GM19452 (cell line): ENCODE results near the gene PRDM4.
A peak's percentile ranks its signal among the peaks of the same experiment; 100 is the strongest.

Source experiments
- ATAC-seq: cut with Tn5 transposase; IDR thresholded peaks from one replicate; pipeline ENCODE4 v1.9.1; 2021; ENCODE audit not compliant: unreplicated experiment

PRDM4 gene, protein sequence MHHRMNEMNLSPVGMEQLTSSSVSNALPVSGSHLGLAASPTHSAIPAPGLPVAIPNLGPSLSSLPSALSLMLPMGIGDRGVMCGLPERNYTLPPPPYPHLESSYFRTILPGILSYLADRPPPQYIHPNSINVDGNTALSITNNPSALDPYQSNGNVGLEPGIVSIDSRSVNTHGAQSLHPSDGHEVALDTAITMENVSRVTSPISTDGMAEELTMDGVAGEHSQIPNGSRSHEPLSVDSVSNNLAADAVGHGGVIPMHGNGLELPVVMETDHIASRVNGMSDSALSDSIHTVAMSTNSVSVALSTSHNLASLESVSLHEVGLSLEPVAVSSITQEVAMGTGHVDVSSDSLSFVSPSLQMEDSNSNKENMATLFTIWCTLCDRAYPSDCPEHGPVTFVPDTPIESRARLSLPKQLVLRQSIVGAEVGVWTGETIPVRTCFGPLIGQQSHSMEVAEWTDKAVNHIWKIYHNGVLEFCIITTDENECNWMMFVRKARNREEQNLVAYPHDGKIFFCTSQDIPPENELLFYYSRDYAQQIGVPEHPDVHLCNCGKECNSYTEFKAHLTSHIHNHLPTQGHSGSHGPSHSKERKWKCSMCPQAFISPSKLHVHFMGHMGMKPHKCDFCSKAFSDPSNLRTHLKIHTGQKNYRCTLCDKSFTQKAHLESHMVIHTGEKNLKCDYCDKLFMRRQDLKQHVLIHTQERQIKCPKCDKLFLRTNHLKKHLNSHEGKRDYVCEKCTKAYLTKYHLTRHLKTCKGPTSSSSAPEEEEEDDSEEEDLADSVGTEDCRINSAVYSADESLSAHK

DNA sequence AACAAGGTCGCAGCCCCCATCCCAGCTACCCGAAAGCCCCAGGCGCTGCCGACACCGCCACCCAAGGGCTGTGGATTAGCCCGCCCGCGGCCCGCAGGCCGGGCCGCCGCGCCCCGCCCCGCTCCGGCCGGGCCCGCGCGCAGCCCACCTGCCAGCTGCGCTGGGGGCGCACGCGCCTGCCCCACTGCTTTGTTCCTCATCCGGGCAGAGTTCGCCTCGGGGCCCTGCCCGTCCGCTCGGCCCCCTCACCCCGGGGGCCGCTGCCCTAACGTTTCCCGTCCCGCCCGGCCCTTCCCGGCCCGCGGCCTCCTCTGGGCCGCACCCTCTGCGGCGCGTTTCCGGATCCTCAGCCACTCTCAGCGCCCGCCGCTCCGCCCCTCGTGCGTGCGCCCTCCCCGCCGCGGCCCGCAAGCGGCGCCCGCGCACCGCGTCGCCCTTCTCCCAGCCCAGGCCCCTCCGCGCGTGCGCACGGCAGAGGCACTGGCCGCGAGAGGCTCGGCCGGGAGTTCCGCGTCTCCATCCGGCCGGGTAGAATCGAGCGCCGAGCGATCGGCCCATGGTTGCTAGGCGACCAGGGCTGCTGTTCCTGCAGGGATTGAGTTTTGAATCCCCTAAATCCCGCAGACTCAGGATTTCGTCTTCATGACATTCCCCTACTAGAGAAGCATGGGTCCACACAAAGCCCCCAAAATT, at the start of gene PRDM4:
TSS of gene PRDM4 (minus strand) at position 329 of the 693 bp plus-strand sequence. CDS start 622 bp downstream, outside the sequence.
- ATAC-seq: peak; percentile 96

DNA sequence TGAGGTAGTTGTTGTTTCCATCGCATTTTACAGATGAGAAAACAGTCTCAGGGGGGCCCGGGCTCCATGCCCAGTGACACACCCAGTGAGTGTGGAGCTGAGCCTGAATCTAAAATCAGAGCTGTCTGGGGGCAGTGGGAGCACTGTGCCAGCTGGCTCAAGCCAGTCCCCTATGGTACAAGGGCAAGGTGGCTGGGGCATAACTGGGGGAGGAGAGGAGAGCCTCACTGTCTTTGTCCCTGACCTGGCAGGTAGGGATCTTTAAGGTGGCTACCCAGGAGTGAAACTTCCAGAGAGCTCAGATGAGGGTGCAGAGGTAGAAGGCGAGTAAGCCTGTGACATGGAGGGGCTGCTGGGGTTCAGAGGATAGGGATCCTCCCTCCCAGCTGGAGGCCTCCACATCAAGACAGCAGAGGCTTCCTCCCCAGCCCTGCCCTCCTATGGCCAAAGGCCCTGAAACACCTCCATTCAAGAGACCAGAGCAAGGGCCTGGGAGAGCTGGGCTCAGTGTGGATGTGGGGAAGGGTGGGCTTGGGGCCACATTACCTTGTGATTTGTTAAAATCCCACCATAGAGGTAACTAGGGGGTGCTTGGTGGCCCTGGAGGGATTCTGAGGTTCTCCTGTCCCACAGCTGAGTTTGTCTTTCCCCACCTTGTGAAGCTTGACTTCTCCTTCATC, 46.7 kb upstream of the PRDM4 start:
- ATAC-seq: no peak

DNA sequence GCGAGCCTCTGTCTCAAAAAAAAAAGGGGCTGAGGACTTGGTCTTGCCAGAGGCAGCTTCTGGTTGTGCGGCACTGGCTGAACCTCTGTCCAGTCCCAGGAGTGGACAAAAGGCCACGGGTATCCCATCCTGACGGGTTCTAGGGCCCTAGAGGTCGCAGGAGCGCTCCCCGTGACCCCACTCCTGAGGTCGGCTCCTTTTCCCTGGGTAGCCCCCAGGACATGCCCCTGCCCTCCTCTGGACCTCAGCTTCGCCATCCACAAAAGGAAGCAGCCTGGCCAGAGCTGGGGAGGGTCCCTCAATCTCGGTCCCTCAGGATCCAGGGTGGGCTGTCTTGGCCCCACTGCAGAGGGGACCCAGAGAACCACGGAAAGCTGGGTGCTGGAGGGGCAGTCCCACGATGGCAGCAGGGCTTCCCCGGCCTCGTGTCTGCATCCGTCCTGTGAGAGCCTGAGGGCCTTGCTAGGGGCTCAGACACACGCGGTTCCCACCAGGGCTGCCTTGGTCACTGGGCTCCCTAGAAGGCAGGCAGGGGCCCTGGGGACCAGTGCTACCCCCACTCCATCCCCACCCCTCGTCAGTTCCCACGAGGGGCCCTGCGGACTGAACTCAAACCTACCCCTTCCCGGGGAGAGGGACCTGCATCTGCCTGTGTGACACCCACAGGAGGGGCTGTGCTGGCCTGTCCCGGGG, 44.7 kb upstream of the PRDM4 start:
- ATAC-seq: no peak

DNA sequence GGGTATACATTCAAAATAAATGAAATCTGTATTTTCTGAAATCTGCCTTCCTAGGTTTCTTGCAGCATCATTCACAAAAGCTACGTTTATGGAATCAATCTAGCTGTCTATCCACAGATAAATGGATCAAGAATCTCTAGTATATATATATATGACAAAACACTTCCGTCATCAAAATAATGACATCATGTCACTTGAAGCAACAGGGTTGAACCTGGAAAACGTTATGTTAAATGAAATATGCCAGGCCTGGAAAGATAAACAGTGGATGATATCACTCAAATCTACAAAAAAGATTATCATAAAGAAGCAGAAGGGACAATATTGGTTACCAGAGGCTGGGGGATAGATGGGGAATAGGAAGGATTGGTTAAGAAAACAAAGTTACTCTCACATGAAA, 42.2 kb upstream of the PRDM4 start:
- ATAC-seq: no peak

DNA sequence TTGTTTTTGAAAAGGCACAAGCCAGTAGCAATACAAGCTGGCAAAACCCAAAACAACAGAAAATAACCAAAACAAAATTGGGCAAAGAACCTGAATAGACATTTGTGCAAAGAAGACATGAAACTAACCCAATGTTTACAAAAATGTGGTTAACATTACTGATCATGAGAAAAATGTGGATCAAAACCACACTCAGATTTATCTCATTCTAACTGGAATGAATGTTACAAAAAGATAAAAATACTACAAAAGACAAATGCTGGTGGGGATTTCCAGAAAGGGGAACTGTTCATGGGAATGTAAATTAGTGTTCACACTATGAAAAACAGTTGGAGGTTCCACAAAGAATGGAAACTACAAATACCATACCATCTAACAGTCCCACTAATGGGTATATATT, 40.2 kb upstream of the PRDM4 start:
- no peak for ATAC-seq

DNA sequence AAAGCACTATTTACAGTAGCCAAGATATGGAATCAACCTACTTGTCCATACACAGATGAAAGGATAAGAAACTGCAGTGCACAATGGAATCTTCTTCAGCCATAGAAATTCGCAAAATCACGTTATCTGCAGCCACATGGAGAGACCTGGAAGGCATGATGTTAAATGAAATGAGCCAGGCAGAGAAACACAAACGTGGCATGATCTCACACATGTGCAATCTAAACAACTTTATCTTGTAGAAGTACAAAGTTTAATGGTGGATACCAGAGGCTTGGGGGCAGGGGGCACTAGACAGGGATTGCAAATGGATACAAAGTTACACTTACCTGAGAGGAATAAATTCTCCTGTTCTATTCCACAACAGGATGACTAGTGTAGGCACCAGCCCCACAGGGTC, 37.6 kb upstream of the PRDM4 start:
- ATAC-seq: no peak

DNA sequence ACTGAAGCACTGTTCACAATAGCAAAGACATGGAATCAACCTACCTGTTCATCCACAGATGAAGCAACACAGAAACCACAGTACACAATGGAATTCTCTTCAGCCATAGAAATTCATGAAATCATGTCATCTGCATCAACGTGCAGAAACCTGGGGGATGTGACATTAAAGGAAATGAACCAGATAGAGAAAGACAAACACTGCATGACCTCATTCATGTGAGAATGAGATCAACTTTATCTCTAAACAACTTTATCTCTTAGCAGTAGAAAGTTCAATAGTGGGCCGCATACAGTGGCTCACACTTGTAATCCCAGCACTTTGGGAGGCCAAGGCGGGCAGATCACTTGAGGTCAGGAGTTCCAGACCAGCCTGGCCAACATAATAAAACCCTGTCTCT, 33.5 kb upstream of the PRDM4 start:
- ATAC-seq: no peak

DNA sequence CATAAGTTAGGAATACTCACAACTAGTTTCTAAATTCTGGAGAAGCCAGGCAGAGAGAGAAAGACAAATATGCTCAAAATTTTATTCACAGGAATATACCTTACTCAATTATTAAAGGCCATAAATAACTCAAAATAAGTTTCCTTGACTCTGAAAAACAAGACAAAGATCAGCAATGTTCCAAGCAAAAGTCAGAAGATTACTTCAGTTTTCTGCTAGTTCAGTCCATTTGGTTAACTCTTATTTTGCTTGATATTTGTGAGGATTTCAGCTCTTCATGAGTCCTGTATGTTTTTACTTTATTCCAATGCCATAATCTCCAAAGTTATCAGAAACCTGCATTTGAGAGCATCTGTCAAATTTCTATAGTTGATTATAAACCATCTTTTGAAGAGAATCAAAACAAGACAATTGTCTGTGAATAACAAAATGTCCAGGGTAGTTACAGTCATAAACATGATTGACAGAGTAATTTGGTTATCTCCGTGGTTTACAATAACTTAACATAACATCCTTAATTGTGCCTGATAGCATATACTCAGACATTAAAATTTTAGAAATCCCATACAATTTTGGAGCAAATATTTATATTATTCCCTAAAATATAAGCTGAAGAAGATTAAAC, 30.6 kb upstream of the PRDM4 start:
- no peak for ATAC-seq

DNA sequence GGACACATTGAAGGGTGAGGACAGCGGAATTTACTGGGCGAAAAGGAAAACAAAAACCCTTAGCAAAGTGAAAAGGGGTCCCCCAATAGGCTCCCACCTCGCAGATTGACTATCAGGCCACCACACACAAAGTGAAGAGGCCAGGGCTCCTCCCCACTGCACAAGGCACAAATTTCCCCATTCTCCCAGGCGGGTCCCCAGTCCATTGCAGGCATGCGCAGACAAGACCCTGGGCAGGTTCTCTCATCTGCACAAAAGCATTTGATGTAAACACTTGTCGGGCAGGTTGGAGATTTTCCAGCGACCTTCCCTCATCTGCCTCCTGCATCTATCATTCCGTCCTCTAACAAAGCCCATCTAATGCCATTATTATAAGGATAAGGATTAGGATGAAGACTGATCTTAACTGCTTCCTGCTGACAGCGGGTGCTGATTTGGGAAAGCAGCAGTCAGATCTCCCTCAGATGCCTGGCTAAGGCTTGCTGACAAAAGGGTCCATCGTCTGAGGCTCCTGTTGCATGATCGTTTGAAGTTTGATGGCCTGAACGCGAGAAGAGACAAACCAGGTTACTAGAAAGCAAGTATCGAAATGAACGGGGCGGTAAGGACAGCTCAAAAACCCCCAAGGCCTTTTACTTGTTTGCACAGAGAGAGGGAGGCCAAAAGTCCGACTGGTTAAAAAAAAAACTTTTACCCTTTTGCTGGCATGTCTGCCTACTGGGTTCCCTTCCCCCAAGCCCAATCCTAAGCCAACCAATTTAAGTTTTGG, 27.9 kb upstream of the PRDM4 start:
- no peak for ATAC-seq

DNA sequence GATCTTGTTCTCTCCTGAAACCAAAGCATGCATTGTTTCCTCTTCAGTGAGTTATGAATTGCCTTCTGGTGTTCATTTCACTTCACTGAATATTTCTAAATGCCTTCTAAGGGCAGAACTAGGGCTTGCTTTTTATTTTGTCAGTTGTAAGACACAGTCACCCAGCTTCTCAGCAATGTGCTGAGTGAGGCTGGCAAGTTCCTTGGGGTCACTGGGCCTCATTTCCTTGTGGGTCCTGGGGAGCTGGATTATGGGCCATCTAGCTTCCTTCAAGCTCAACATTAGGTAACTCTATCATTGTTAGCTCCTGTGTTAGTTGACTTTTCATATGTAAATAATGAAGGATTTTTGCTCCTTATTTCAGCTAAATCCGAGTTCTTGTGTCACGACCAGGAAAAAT, 27.3 kb upstream of the PRDM4 start:
- no peak for ATAC-seq

DNA sequence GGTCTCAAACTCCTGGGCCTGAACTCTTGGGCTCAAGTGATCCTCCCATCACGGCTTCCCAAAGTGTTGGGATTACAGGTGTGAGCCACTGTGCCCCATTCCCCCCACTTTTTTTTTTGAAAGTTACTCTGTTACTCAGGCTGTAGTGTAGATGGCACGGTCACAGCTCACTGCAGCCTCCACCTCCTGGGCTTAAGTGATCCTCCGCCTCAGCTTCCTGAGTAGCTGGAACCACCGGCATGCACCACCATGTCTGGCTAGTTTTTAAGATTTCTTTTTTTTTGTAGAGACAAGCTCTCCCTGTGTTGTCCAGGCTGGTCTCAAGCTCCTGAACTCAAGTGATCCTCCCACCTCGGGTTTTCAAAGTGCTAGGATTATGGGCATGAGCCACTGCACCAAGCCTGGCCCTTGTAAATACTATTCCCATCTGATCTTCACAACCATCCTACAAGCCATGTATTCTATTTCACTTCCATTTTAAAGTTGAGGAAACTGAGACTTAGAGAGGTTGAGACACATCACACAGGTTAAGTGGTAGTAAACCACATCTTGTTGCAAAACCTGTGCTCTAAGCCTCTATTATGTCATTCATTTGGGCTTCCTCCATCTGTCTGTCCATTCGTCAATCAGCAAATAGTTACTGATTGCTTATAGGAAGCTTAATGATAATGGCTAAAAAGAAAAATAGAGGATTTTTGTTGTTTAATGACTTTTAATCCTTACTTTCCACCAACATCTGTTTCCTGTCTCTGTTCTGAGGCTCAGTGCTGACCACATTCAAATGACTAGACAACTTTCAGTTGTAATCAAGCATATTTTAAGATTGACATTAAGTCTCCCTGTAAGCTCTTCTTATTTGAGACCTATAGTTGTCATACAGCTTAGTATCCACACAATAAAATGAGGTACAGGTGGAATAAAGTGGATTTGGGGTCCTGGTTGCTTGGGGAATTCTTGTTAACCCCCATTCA, 22.8 kb upstream of the PRDM4 start:
- peak; percentile 60 for ATAC-seq

DNA sequence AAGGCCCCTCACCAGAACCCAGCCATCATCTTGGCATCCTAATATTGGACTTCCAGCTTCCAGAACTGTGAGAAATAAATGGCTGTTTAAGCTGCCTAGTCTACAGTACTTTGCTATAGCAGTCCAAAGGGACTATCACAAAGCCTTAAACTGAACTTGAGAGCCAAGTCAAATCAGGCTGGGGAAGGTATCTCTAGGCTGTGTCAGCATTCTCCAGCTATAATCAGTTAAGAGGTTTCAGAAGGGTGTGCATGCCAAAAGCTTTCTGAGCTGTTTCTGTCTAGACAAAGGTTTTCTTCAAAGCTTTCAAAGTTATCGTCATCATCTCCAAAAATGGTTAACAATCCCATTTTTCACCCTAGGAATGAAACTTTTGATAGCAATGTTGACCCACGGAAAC, 21.1 kb upstream of the PRDM4 start:
- no peak for ATAC-seq

DNA sequence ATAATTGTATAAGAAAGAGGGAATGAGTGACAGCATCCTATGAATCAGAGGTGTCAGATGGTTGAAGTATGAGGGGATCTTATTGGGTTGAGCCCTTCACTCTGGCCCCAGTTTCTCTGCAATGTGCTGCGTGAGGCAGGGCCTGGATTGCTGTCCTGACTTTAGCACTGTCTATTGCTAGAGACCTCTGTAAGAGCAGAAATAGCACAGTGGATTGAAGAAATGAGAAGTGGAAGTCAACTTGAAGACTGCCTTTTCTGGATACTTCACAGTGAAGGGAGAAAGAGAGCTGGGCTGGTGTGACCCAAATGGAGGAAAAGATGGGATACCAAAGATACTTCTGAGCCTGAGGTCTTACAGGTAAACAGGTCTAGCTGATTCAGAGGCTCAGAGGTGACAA, 19.4 kb upstream of the PRDM4 start:
- ATAC-seq: no peak

DNA sequence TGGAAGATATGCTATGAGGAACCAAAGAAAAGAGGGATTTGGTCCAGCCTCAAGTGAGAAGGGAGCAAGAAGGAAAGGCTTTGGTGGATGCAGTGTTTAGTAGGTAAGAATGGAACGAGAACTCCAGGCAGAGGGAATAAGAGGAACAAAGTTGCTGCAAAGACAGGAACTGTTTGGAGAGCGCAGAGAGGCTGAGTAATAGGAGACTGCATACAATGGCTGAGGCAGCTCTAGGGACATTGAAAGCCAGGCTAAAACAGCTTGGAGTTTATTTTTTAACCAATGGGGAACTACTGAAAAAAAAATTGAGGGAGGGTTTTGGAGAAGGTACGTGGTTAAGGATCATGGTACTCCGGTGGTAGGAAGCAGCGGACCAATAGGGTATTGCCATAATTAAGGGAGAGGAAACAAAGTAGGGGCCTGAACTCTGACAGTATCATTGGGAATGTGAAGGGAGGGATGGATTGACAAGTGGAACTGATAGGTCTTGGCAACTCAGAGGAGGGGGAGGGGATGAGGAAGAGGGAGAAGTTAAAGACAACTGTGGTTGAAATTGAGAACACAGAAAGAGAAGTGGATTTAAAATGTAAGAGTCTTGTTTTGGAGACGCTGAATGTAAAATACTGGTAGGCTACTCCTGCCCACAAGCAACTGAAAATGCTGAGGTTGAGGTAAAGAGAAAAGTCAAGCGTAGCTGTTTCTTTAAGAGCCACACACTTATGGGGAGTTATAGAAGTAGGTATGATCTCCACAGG, 18.3 kb upstream of the PRDM4 start:
- ATAC-seq: peak; percentile 78

DNA sequence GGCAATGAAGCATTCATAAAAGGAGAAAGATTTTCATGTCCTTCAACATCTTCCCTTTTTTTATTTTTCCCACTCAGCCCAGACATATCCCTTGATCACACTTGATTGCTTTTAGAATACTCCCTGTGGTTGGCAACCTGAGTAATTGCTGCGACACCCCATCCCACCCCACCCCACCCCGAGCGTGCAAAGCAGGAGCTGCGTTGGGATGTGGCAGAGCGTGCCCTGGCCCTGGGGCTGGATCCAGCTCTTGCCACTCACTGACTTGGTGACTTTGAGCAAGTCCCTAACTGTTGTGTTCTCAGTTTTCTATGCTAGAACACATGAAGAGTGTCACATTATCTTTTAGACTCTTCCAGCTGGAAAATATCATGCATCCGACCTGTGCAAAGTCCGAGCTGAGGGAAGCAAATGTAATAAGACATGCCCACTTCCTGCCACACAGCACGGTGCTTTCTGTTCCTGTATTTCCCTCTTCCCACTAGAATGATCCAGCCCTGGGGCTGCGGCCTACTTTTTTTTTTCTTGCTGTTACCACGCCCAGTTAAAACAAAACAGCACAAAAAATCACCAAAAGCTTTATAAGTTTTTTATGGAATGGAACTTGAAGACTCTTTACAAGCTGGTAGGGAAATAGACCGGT, 17.6 kb upstream of the PRDM4 start:
- ATAC-seq: no peak

DNA sequence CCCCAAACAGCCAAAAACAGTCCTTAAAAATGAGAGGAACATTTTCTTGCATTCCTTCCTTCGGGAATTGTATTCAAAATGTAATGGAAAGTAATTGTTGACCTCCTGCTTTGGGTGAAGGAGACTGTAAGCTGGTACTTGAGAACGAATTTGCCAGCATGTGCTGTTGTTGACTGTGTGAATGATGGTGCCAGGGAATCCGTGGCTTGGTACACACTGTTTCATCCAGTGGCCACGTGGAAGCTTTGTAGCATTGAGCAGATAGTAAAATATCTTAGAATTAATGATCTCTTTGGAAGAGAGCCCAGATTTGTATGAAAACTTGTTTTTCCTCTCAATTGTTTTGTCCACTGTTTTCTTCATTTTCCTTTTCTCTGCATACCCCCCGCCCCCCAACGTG, 15.2 kb upstream of the PRDM4 start:
- no peak for ATAC-seq
